CD4-positive, alpha-beta T cell (primary cell): Measurements from ENCODE around the gene GPRC5B. TPM values are rescaled to one million over a fixed set of nuclear protein-coding genes. Genes with fewer than 3 reads are reported as not detected.

ENCODE experiments used
- ATAC-seq: fragments of 200-7000 bp; cut with Tn5 transposase; one replicate; pipeline ENCODE4 v1.10.0; 2022; ENCODE audit warnings: mild to moderate bottlenecking; ENCODE audit not compliant: poor library complexity
- CTCF ChIA-PET: fragments of 350-600 bp; sonication (Branson Sonifier 250); formaldehyde crosslinking; loops from one replicate; lab custom pipeline; 2021; ENCODE audit warnings: antibody characterized with exemption, inconsistent platforms; lab: Charles Lee
- POLR2A ChIA-PET: fragments of 350-600 bp; sonication (Branson Sonifier 250); formaldehyde crosslinking; loops from one replicate; lab custom pipeline; 2021; ENCODE audit warnings: antibody characterized with exemption, inconsistent platforms; lab: Charles Lee
- DNase-seq, 14 experiments: peaks; one replicate each; pipeline ENCODE4 v3.0.0-alpha.2; 2013 to 2020; ENCODE audit warnings: mixed read lengths in 2 of 14
- H3K27ac ChIP-seq, 2 donors: one replicate each; pipeline versions ENCODE4 v1.5.1 to v1.7.0; 2013; ENCODE audit warnings: low read length in 2 of 2, low read depth in 1 of 2, mild to moderate bottlenecking in 1 of 2
- H3K27me3 ChIP-seq, 2 experiments: 1 replicate in 1 of 2; 2 replicates in 1 of 2; pipeline versions ENCODE4 v1.6.1 to v1.7.0; 2013; ENCODE audit warnings: low read length in 2 of 2, control low read depth in 1 of 2, mild to moderate bottlenecking in 1 of 2, moderate library complexity in 1 of 2; ENCODE audit not compliant: insufficient read depth in 2 of 2, control insufficient read depth in 1 of 2
- H3K36me3 ChIP-seq: one replicate; pipeline ENCODE4 v1.6.1; 2013; ENCODE audit warnings: low read length, control low read depth; ENCODE audit not compliant: insufficient read depth
- H3K4me1 ChIP-seq: one replicate; pipeline ENCODE4 v1.6.1; 2013; ENCODE audit warnings: low read length, control low read depth; ENCODE audit not compliant: insufficient read depth
- H3K4me3 ChIP-seq: one replicate; pipeline ENCODE4 v1.5.1; 2013; ENCODE audit warnings: mild to moderate bottlenecking, low read length, moderate library complexity
- H3K9me3 ChIP-seq, 2 experiments: 1 replicate in 1 of 2; 2 replicates in 1 of 2; pipeline versions ENCODE4 v1.6.1 to v1.7.0; 2013; ENCODE audit warnings: low read length in 2 of 2, mild to moderate bottlenecking in 2 of 2, control low read depth in 1 of 2, moderate library complexity in 1 of 2; ENCODE audit not compliant: control insufficient read depth in 1 of 2, insufficient read depth in 1 of 2
- H3K27ac Mint-ChIP-seq: one replicate; pipeline ENCODE4 v1.8.0; 2020; ENCODE audit warnings: mixed read lengths
- H3K27me3 Mint-ChIP-seq: one replicate; pipeline ENCODE4 v1.8.0; 2021; ENCODE audit warnings: mixed read lengths
- H3K36me3 Mint-ChIP-seq: one replicate; pipeline ENCODE4 v1.8.0; 2021; ENCODE audit warnings: low read depth, mixed read lengths
- H3K4me1 Mint-ChIP-seq: one replicate; pipeline ENCODE4 v1.8.0; 2021; ENCODE audit warnings: low read depth, mixed read lengths
- H3K4me3 Mint-ChIP-seq: one replicate; pipeline ENCODE4 v1.8.0; 2020; ENCODE audit warnings: mild to moderate bottlenecking, mixed read lengths
- H3K9me3 Mint-ChIP-seq: one replicate; pipeline ENCODE4 v1.8.0; 2020; ENCODE audit warnings: mixed read lengths
- intact Hi-C, 2 experiments: fragments of 100-400 bp; cut with DNase I in 1 of 2; cut with micrococcal nuclease in 1 of 2; formaldehyde crosslinking; loops; one replicate each; pipeline versions ENCODE4 v1.15.1 to v1.9.0; 2023 to 2025; cut with DNase I, micrococcal nuclease
- total RNA-seq, 174 experiments: library from RNA in 2 of 174; stranded (reverse) in 2 of 174; gene quantifications; one replicate each; pipeline ENCODE4 v1.2.3 and lab custom pipeline; 2021 to 2026
- TF ChIP-seq, protein P1 (sequence below): fragments of 200-600 bp; IDR thresholded peaks from one replicate; pipeline ENCODE4 v1.8.0; 2022; ENCODE audit warnings: antibody characterized with exemption, mild to moderate bottlenecking

The GPRC5B gene
- total RNA-seq, 2 experiments from 2014 or later: 0.47 to 0.75 TPM

DNA sequence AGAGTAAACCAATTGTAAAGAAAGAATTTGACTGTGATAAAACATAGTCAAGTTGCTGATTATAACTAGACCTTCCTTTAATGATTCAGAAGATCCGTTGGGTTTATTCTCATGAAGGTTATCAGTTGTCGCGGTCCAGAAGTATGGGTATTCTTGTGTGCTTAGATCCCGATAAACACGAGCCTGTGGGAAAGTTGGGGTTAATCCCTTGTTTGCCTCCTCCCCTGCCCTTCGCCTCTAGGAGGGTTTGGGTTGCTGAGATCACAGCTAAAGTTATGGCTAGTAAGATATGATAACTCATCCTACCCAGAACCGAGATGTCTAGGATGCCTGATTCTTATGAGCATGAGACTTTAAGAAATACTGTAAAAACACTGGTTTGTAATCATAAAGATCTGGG lies 66.8 kb downstream of the GPRC5B start:
- Mint-ChIP-seq H3K27ac (no peak overlapping the region), H3K4me1 (no peaks in the 10 kb centered on the region), H3K4me3 (no peak overlapping the region), H3K36me3 (no peaks in the 10 kb centered on the region), H3K9me3 (peaks cover 4% of the 10 kb centered on the region), H3K27me3 (no peaks in the 10 kb centered on the region)
- H3K27me3 ChIP-seq: no peaks in the 10 kb centered on the region
- intact Hi-C loops: no loop called here
- no peaks in the 10 kb centered on the region for H3K4me1 ChIP-seq
- no peak for DNase-seq
- ChIA-PET CTCF (no interaction called here), POLR2A (no interaction called here)
- TF ChIP-seq, protein P1, sequence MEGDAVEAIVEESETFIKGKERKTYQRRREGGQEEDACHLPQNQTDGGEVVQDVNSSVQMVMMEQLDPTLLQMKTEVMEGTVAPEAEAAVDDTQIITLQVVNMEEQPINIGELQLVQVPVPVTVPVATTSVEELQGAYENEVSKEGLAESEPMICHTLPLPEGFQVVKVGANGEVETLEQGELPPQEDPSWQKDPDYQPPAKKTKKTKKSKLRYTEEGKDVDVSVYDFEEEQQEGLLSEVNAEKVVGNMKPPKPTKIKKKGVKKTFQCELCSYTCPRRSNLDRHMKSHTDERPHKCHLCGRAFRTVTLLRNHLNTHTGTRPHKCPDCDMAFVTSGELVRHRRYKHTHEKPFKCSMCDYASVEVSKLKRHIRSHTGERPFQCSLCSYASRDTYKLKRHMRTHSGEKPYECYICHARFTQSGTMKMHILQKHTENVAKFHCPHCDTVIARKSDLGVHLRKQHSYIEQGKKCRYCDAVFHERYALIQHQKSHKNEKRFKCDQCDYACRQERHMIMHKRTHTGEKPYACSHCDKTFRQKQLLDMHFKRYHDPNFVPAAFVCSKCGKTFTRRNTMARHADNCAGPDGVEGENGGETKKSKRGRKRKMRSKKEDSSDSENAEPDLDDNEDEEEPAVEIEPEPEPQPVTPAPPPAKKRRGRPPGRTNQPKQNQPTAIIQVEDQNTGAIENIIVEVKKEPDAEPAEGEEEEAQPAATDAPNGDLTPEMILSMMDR: no peak
- H3K27ac ChIP-seq: no peak overlapping the region
- H3K4me3 ChIP-seq: no peak overlapping the region
- no peak for ATAC-seq
- peaks cover 0 to 6% of the 10 kb centered on the region in 2 experiments for H3K9me3 ChIP-seq
- no peaks in the 10 kb centered on the region for H3K36me3 ChIP-seq

DNA sequence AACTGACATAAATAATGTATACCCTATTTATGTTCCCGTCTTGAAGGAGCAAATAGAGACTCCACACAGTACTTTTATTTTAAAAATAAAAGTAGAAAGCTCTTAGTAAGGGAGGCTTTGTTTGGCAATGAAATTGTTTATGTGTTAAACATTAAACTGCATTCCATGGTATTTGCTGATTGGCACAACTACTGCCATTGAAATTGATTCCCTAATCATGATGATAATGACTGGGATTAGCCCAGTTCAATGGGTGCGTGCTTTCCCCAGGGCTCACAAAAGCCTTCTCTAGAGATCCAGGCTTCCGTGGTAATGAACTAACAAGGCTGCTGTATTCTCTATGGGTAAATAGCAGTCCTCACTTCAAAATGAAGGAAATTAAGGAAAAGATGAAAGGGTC lies 67.5 kb downstream of the GPRC5B start:
- CTCF ChIA-PET: no interaction called here
- no peak for DNase-seq
- Histone ChIP-seq H3K4me1 (no peaks in the 10 kb centered on the region), H3K36me3 (no peaks in the 10 kb centered on the region), H3K27ac (no peak overlapping the region), H3K4me3 (no peak overlapping the region), H3K27me3 (no peaks in the 10 kb centered on the region), H3K9me3 (peaks cover 0 to 9% of the 10 kb centered on the region in 2 experiments)
- peaks cover 5% of the 10 kb centered on the region for H3K9me3 Mint-ChIP-seq
- intact Hi-C loops: no loop called here
- no peaks in the 10 kb centered on the region for H3K36me3 Mint-ChIP-seq
- no peak overlapping the region for H3K27ac Mint-ChIP-seq
- H3K27me3 Mint-ChIP-seq: no peaks in the 10 kb centered on the region
- POLR2A ChIA-PET: no interaction called here
- no peaks in the 10 kb centered on the region for H3K4me1 Mint-ChIP-seq
- TF ChIP-seq, protein P1: no peak
- ATAC-seq: no peak
- H3K4me3 Mint-ChIP-seq: no peak overlapping the region

DNA sequence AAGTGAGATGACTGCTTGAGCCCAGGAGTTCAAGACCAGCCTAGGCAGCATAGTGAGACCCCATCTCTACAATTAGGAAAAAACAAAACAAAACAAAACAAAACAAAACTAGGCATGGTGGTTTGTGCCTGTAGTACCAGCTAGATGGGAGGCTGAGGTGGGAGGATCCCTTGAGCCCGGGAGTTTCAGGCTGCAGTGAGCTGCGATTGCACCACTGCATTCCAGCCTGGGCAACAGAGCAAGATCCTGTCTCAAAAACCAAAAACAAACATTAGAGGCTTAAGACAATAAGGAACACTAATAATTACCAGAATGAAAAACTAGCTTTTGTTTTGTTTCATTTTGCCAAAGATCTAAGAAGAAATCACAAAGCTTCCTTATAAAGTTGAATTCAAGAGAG lies 69.2 kb downstream of the GPRC5B start:
- H3K4me1 Mint-ChIP-seq: no peaks in the 10 kb centered on the region
- H3K36me3 Mint-ChIP-seq: no peaks in the 10 kb centered on the region

More for the DNA sequence above, 69.2 kb downstream of the GPRC5B start:
- Histone ChIP-seq H3K9me3 (peaks cover 0 to 9% of the 10 kb centered on the region in 2 experiments), H3K27me3 (no peaks in the 10 kb centered on the region), H3K4me3 (no peak overlapping the region), H3K27ac (no peak overlapping the region), H3K36me3 (no peaks in the 10 kb centered on the region), H3K4me1 (no peaks in the 10 kb centered on the region)
- H3K27ac Mint-ChIP-seq: no peak overlapping the region
- ATAC-seq (no peak), DNase-seq (no peak)
- ChIA-PET CTCF (no interaction called here), POLR2A (no interaction called here)
- TF ChIP-seq, protein P1: no peak
- intact Hi-C loops: no loop called here
- H3K4me3 Mint-ChIP-seq: no peak overlapping the region
- H3K27me3 Mint-ChIP-seq: no peaks in the 10 kb centered on the region
- H3K9me3 Mint-ChIP-seq: peaks cover 5% of the 10 kb centered on the region
